ENCODE measurements around the gene SSTR3.

DNA sequence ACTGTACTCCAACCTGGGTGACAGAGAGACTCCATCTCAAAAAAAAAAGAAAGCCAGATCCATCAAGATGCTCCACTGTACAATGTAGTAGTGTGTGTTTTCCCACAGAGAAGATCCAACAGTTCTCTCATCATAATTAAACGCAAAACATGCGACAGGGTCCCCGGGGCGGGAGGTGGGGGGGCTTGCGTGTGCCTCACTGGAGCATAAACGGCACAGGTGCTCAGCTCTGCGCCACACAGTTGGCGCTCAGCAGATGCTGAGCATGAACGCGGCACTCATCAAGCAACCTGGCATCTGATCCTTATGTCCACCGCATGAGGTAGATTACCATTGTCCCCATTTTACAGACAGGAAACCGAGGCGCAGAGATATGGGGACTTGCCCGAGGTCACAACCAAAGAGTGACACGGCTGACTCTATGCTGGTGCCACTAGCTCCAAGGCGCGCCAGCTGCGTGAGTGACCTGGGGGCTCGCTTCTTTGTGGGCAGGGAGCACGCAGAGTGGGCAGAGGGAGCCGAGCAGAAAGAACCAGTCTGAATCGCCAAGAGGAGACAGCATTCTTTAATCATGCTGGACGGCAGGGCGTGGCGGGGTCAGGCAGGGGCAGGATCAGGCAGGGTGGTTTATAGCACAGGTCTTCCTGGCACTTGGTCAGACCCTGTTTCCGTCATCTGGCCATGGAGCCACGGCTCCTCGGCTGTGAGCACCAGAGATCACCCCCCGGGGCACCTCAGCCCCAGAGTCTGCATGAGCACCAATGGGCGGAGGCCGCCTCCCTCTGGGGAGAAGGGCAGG, 32.5 kb downstream of the SSTR3 start:
- TF ChIP-seq, protein P1, sequence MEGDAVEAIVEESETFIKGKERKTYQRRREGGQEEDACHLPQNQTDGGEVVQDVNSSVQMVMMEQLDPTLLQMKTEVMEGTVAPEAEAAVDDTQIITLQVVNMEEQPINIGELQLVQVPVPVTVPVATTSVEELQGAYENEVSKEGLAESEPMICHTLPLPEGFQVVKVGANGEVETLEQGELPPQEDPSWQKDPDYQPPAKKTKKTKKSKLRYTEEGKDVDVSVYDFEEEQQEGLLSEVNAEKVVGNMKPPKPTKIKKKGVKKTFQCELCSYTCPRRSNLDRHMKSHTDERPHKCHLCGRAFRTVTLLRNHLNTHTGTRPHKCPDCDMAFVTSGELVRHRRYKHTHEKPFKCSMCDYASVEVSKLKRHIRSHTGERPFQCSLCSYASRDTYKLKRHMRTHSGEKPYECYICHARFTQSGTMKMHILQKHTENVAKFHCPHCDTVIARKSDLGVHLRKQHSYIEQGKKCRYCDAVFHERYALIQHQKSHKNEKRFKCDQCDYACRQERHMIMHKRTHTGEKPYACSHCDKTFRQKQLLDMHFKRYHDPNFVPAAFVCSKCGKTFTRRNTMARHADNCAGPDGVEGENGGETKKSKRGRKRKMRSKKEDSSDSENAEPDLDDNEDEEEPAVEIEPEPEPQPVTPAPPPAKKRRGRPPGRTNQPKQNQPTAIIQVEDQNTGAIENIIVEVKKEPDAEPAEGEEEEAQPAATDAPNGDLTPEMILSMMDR (conservative IDR thresholded peaks at IDR 0.05; ENCODE audit: low read length), result no peak
- no peak for TF ChIP-seq EZH2phosphoT487 (IDR thresholded peaks at IDR 0.05; ENCODE audit: borderline replicate concordance, low read depth, low read length)

All from OCI-LY7 (cell line).